PC-9 (cell line): ENCODE data around the gene ZNRF3. TPM values are rescaled to one million over a fixed set of nuclear protein-coding genes. Genes with fewer than 3 reads are reported as not detected.

Experiments used
- BruUV-seq: library from RNA; stranded (reverse); fragments of 400-500 nt; replicated peaks from 2 replicates; lab custom pipeline; 2021; lab: Mats Ljungman, UMichigan
- CTCF ChIA-PET: fragments of 300-600 bp; sonication (Branson Sonifier 250); formaldehyde crosslinking; loops from one replicate; lab custom pipeline; 2022; ENCODE audit warnings: antibody characterized with exemption; lab: Charles Lee
- POLR2A ChIA-PET: fragments of 300-600 bp; sonication (Branson Sonifier 250); formaldehyde crosslinking; loops from one replicate; lab custom pipeline; 2022; ENCODE audit warnings: antibody characterized with exemption; ENCODE audit not compliant: unreplicated experiment; lab: Charles Lee
- DNase-seq, 2 experiments: peaks; one replicate each; pipeline versions ENCODE4 v3.0.0 to v3.0.0-alpha.2; 2015 to 2022; ENCODE audit warnings: mixed read lengths in 1 of 2
- H2AFZ ChIP-seq: fragments of 200-600 bp; sonication (generic); 2 replicates; pipeline ENCODE4 v1.8.1; 2017; ENCODE audit warnings: antibody characterized with exemption
- H3F3A ChIP-seq: fragments of 200-600 bp; sonication (generic); 2 replicates; pipeline ENCODE4 v1.8.1; 2017; ENCODE audit warnings: antibody characterized with exemption, mild to moderate bottlenecking, low read depth; ENCODE audit not compliant: insufficient read depth
- H3K27ac ChIP-seq: fragments of 200-600 bp; sonication (generic); 2 replicates; pipeline ENCODE4 v1.6.1; 2016; ENCODE audit warnings: mixed run types
- H3K27me3 ChIP-seq: fragments of 200-600 bp; sonication (generic); 2 replicates; pipeline ENCODE4 v1.6.1; 2016; ENCODE audit warnings: low read depth, mixed run types; ENCODE audit not compliant: insufficient read depth
- H3K36me3 ChIP-seq: fragments of 200-600 bp; sonication (generic); 2 replicates; pipeline ENCODE4 v1.6.1; 2016; ENCODE audit warnings: low read depth, mixed run types
- H3K4me1 ChIP-seq: fragments of 200-600 bp; sonication (generic); replicated peaks from 2 replicates; pipeline ENCODE4 v1.6.1; 2016; ENCODE audit warnings: mixed run types; ENCODE audit not compliant: insufficient read depth
- H3K4me2 ChIP-seq: fragments of 200-600 bp; sonication (generic); 2 replicates; pipeline ENCODE4 v1.6.1; 2017; ENCODE audit warnings: mixed run types
- H3K4me3 ChIP-seq: fragments of 200-600 bp; sonication (generic); 2 replicates; pipeline ENCODE4 v1.6.1; 2016; ENCODE audit warnings: mixed run types
- H3K79me2 ChIP-seq: fragments of 200-600 bp; sonication (generic); 2 replicates; pipeline ENCODE4 v1.6.1; 2017; ENCODE audit warnings: low read depth, mixed run types
- H3K9me2 ChIP-seq: fragments of 200-600 bp; sonication (generic); 2 replicates; pipeline ENCODE4 v1.8.1; 2017; ENCODE audit warnings: mild to moderate bottlenecking; ENCODE audit not compliant: insufficient read depth
- H3K9me3 ChIP-seq: fragments of 200-600 bp; sonication (generic); 2 replicates; pipeline ENCODE4 v1.8.1; 2016; ENCODE audit warnings: low read depth; ENCODE audit not compliant: insufficient read depth
- H4K20me1 ChIP-seq: fragments of 200-600 bp; sonication (generic); 2 replicates; pipeline ENCODE4 v1.8.1; 2017; ENCODE audit not compliant: insufficient read depth
- EZH2 ChIP-seq: fragments of 200-600 bp; sonication (generic); IDR thresholded peaks from 2 replicates; pipeline ENCODE4 v1.8.0; 2017; ENCODE audit warnings: antibody characterized with exemption, low read depth
- intact Hi-C: fragments of 100-400 bp; cut with micrococcal nuclease; formaldehyde crosslinking; loops from one replicate; pipeline ENCODE4 v1.10.0; 2022; ENCODE audit not compliant: unreplicated experiment
- total RNA-seq: library from RNA; stranded (reverse); gene quantifications from 2 replicates; pipeline ENCODE4 v1.2.3, GENCODE V29; 2021
- TF ChIP-seq, protein P1 (sequence below): fragments of 200-600 bp; sonication (generic); conservative IDR thresholded peaks from 2 replicates; pipeline ENCODE4 v1.6.1; 2017; ENCODE audit warnings: mixed run types, antibody characterized with exemption, mild to moderate bottlenecking, moderate library complexity

ZNRF3 gene
- total RNA-seq, 1 experiment from 2014 or later: 5.2 TPM

DNA sequence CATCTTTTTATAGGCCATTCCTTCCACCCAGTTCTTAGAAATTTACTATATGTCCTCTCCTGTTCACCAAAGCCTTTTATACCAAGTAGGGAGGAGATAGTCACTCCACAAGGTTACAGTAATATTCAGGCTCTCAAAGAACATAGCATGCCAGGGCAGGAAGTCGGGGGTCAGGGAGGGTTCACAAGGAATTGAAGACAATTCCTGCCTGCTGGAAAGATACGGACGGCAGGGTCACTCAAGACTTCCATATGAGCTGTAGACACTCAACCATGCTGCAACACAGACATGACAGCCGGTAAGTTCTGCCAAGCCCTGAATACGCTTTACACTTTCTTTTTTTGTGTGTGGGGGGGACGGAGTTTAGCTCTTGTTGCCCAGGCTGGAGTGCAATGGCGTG is 177.6 kb downstream of the ZNRF3 start:
- no peaks in the 10 kb centered on the region for H3K4me1 ChIP-seq
- no peak overlapping the region for H3K4me2 ChIP-seq
- no peaks in the 10 kb centered on the region for H3F3A ChIP-seq
- CTCF ChIA-PET: no interaction called here
- no peak overlapping the region for H3K27ac ChIP-seq
- H3K4me3 ChIP-seq: no peak overlapping the region
- intact Hi-C loops: no loop called here
- POLR2A ChIA-PET: no interaction called here
- BruUV-seq: no TSS peak
- no peaks in the 10 kb centered on the region for H4K20me1 ChIP-seq
- no peak for DNase-seq
- no peaks in the 10 kb centered on the region for H3K36me3 ChIP-seq
- no peaks in the 10 kb centered on the region for H3K9me3 ChIP-seq
- no peak overlapping the region for H2AFZ ChIP-seq
- H3K27me3 ChIP-seq: no peaks in the 10 kb centered on the region
- TF ChIP-seq, protein P1, sequence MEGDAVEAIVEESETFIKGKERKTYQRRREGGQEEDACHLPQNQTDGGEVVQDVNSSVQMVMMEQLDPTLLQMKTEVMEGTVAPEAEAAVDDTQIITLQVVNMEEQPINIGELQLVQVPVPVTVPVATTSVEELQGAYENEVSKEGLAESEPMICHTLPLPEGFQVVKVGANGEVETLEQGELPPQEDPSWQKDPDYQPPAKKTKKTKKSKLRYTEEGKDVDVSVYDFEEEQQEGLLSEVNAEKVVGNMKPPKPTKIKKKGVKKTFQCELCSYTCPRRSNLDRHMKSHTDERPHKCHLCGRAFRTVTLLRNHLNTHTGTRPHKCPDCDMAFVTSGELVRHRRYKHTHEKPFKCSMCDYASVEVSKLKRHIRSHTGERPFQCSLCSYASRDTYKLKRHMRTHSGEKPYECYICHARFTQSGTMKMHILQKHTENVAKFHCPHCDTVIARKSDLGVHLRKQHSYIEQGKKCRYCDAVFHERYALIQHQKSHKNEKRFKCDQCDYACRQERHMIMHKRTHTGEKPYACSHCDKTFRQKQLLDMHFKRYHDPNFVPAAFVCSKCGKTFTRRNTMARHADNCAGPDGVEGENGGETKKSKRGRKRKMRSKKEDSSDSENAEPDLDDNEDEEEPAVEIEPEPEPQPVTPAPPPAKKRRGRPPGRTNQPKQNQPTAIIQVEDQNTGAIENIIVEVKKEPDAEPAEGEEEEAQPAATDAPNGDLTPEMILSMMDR: no peak
- TF ChIP-seq EZH2: no peak
- 0 out of 2 replicates have a peak, but pooled peaks cover 1% of the 10 kb centered on the region for H3K9me2 ChIP-seq
- no peaks in the 10 kb centered on the region for H3K79me2 ChIP-seq

DNA sequence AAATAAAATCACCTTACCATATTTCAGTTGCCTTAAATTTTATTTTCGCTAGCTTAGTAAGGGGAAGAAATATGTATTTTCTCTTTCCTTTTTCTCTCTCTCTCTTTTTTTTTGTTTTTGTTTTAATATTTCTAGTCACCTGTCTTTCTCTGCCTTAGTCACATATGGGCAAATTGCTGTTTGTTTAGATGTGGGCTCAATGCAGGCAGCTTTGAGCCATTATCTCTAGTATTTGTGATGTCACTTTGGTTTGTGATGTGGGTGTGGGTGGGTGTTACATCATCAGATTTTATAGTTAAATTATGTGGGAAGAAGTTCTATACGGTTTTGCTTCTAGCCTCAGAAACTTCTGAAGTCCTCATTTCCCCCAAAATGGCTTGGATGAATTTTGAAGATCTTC is 178.4 kb downstream of the ZNRF3 start, which contains the start of gene C22orf31:
TSS of gene C22orf31 (minus strand) at position 59 of the 400 bp plus-strand sequence. CDS start at position 20, 39 bp downstream.
- Histone ChIP-seq H3K36me3 (no peaks in the 10 kb centered on the region), H3F3A (no peaks in the 10 kb centered on the region), H4K20me1 (no peaks in the 10 kb centered on the region), H3K4me1 (no peaks in the 10 kb centered on the region), H3K79me2 (no peaks in the 10 kb centered on the region), H3K27ac (no peak within 1 kb of the TSS), H3K4me2 (no peak within 1 kb of the TSS), H3K9me3 (no peaks in the 10 kb centered on the region), H3K27me3 (no peaks in the 10 kb centered on the region), H2AFZ (no peak within 1 kb of the TSS), H3K9me2 (0 out of 2 replicates have a peak, but pooled peaks cover 4% of the 10 kb centered on the region), H3K4me3 (no peak within 1 kb of the TSS)
- DNase-seq: no peak
- ChIA-PET CTCF (no interaction called here), POLR2A (no interaction called here)
- TF ChIP-seq, protein P1: no peak
- TF ChIP-seq EZH2: no peak
- no TSS peak for BruUV-seq
- intact Hi-C loops: no loop called here

DNA sequence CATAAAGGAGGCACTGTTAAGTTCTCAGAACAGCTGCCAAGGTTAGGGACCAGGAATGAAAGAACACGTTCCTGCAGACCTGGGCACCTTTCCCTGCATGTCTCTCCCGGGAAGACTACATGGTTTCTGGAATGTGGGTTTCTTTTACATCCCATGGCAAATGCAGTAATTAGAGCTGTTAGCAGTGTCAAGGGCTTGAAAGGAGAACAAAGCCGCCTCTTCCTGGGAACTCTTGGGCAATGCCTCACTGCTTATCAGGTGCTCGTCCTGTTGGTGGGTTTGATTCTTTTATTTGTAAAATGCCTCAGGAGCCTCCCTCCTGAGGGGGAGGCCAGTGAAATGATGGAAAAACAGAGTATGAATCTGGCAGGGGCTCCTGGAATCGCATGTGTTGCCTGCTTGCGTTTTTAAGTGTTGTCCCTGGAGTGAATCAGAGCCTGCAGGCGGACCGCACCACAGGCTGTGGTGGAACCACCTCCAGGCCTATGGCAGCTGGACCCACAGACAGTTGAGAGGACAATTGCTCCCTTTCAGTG is 179.0 kb downstream of the ZNRF3 start:
- H3K9me2 ChIP-seq: 0 out of 2 replicates have a peak, but pooled peaks cover 4% of the 10 kb centered on the region
- intact Hi-C loops: no loop called here
- CTCF ChIA-PET: no interaction called here
- H2AFZ ChIP-seq: no peak overlapping the region
- no TSS peak for BruUV-seq
- H3K4me2 ChIP-seq: no peak overlapping the region
- TF ChIP-seq EZH2: no peak
- TF ChIP-seq, protein P1: no peak
- no peaks in the 10 kb centered on the region for H3F3A ChIP-seq
- no peaks in the 10 kb centered on the region for H3K4me1 ChIP-seq
- no peak overlapping the region for H3K4me3 ChIP-seq
- no peaks in the 10 kb centered on the region for H3K9me3 ChIP-seq
- no peaks in the 10 kb centered on the region for H3K27me3 ChIP-seq
- no peak overlapping the region for H3K27ac ChIP-seq
- H4K20me1 ChIP-seq: no peaks in the 10 kb centered on the region
- POLR2A ChIA-PET: no interaction called here
- H3K79me2 ChIP-seq: no peaks in the 10 kb centered on the region
- no peak for DNase-seq
- H3K36me3 ChIP-seq: no peaks in the 10 kb centered on the region
